GM19035 (cell line): ENCODE results near the gene DGKB.

Experiments used
- ATAC-seq: cut with Tn5 transposase; IDR thresholded peaks from one replicate; pipeline ENCODE4 v1.9.1; 2021; ENCODE audit not compliant: unreplicated experiment

The DGKB gene

DNA sequence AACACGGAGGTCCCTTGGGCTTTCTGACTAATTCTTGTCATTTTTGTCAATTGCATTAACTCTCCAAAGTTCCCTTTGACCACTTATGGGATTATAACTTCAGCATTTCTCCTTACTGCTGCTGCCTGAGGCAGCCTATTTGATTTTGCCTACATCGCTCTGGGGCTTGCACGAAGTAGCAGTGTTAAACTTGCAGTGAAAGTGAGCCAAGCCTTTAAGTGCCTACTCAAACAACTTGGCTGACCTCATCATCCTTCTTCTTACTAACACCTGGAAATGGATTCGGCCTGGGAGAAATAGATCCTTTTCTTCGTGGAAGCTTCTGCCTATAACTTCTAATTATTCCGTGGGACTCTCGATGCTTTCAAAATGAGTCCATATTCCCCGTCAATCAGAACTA, 76.6 kb downstream of the DGKB start:
- ATAC-seq = no peak

DNA sequence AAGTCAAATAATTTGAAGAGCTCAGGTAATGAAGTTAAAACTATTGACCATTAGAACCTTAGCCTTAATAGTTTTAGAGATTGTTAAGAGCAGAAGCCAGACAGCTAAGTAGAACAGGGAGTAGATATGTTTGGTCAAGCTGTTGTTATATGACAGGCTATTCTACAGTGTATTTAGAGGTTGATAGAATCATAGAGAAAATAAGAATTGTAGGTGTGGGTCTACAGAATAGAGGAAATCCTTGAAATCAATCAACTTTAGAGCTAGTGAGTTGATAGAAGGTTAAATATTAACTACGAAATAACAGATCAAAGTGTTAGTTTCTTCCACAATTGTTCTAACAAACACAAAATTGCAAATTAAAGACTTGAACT, 80.1 kb downstream of the DGKB start:
- no peak for ATAC-seq

DNA sequence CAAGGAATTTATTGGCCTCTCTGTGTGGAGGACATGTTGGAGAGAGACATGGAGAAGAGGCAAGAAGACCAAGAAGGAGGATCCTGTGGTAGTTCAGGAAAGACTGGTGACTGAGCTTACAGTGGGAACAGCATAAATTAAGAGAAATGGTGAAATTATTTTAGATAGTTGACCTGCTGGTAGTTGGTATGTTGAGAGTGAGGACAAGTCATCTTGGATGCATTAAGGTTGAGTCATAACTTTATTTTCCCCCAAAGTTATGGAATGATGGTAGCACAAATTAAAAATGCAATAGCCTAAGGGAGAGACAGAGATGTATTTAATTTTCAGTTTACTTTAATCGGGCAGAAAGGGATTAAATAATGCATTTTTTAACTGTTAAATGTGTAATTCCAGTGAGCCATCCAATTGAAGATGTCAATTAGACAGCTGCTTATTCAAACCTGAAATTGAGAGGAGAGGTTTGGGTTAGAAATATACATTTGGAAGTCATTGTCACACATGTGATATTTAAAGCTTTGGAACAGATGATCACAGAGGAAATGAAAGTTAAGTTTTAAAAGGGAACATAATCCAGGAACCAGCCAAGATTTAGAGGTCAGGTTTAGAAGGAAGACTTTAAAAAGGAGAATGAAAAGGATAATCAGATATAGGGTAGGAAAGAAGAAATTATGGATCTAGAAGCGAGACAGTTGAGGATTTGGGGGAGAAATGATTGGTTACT, 80.6 kb downstream of the DGKB start:
- ATAC-seq = no peak

DNA sequence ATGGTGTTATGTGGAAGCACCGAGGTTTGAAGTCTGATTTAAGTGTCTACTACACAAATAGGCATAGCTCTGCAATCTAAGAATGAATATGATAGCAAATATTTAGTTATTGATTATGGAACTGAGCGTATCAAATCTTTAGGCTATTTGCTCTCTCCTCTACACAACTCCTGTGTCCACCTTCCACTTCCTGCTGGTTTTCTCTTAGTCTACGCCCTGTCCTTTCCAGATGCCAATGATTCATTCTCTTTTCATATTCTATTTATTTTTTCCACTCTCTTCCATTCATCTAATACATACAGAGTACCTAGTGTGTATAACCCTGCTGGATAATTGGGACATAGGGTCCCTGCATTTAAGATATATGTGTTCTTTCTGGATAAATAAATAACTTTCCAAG, 83.7 kb downstream of the DGKB start:
- ATAC-seq = no peak

DNA sequence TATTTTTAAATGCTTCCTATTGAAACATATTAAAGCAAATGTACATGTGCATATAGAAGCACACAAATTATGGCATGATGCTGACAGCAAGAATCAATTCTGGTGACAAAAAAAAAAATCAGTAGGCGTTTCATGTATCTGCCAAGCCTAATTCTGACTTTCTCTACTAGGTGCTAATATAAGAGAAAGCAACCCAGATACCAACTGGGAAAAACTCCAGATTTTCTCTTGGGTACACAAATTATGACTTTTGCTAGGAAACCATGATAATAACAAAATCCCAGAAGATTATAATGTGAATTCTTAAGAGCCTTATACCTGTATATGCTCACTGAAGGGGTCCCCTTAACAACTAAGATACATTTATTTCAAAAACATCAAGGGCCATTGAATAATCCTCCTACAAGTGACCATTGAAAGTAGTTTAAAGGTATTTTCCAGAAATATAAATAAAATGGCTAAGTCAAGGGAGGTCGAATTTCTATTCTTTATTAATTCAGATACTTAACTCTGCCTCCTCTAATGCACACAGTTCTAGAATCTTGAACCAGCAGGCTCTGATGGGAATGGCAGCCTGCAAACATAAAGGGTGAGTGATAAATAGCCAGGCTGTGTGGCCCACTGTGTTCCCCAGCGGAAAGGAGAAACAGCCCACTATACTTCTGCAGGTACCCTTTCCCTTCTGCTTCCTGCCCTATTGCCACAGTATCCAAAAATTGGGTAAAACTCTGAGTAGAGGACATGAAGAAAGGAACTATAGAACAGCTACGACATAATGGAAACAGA, 84.5 kb downstream of the DGKB start:
- ATAC-seq = no peak

DNA sequence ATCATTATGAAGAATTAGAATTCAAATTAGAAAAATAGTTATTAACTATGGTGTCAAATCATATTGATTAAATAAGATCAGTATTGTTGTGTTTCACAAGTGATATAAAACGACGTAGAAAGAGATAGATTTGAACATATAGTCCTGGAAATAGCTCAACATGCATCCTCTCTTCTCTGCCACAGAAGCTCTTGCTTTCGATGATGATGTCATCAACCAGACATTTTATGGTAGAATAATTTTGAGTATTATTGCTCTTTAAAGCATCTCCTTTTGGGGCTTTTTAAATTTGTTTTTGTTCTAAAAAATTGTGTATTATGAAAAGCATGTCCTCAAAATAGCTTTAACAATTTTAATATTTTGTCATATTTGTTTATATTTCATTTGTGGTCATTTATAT, 95.0 kb downstream of the DGKB start:
- no peak for ATAC-seq

DNA sequence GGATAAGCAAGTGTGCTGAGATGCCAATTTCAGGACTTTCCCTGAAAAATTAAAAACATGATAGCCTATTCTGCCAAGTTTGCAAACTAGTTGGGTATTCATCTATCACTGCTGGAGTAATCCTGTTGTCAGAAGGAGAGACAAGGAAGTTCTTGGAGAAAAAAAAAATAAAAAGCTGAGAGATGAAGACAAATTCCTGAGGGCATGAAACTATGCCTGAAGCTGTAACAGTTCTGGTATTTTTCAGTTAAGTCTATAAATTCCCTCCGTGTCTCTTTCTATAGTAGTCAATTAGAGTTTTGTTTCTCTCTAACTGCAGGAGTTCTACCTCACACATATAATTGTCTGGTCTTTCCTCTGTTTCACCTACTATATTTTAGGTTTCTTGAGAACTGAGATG, 95.7 kb downstream of the DGKB start:
- no peak for ATAC-seq

DNA sequence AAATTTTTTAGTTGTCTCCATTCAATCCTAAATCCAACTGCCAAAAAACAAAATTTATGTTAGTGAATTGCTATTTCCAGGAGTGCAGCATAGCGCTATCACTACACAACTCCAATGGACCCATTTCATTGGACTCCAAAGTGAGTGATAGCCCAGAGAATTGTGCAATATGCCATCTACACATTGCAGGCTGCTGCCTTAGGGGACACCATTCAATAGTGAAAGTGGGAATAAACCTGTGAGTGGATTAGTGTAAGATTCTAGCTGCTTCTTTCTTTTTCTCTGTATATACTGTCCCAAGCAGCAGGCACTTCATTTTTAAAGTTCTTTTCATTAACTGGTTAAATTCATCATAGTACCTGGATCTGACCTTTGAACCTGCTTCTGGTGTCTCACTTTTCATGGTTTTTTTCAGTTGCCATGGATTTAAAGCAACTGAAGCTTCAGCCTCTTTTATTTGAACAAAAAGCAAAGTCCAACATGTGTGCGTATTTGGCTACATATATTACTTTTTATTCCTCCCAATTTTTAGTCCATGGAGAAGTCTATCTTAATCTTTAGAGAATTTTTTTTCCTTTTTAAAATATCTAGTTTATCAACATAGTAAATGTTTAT, 97.3 kb downstream of the DGKB start:
- ATAC-seq = no peak

DNA sequence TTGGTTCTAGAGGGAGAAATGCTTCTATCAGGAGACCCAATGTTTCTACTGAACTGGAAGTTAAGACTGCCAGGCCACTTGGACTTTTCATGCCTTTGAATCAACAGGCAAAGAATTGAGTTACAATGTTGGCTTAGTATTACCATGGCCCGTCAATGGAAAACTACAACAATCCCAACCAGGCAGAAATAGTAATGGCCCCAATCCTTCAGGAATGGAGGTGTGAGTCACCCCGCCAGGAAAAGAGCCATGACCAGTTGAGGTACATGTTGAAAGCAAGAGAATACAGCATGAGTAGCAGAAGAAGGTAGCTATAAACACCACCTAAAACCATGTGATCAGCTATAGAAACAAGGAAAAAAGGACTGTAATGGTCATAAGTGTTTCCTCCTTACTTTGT, 101.9 kb downstream of the DGKB start:
- no peak for ATAC-seq

DNA sequence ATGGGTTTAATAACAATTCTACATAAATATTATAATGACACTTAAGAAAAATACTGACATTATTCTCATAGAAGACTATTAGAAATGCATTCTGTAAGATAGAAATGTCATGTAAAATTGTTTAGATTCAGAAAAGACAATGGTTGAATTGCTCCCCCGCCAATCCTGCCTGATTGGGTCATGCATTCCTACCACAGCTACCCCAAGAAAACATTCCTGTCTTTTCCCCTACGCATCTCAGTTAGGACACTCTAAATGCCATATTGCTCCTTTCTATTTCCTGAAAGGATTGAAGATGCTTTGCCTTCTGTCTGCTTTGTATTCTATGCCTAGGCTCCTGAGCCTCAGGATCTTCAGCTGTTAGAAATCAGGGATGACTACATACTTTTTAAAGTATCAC, 109.4 kb downstream of the DGKB start:
- ATAC-seq = no peak

DNA sequence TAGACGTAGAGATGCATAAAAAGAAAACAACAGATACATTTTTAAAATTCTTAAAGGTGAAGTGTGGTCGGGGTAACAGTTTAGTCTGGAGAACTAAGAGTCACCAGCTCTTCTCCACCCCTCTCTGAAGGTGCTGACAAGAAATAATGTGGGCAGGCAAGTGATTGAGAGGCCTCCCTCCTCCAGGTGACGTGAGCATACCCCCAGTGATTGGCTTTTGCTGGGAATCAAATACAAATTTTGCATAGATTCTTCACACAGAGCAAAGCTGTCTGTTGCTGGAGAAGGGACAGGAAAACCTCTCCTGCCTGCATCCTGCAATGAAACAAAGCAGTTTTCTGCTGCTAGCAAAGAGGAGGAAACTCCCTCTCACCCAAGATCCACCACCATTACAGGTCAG, 115.0 kb downstream of the DGKB start:
- ATAC-seq = no peak

DNA sequence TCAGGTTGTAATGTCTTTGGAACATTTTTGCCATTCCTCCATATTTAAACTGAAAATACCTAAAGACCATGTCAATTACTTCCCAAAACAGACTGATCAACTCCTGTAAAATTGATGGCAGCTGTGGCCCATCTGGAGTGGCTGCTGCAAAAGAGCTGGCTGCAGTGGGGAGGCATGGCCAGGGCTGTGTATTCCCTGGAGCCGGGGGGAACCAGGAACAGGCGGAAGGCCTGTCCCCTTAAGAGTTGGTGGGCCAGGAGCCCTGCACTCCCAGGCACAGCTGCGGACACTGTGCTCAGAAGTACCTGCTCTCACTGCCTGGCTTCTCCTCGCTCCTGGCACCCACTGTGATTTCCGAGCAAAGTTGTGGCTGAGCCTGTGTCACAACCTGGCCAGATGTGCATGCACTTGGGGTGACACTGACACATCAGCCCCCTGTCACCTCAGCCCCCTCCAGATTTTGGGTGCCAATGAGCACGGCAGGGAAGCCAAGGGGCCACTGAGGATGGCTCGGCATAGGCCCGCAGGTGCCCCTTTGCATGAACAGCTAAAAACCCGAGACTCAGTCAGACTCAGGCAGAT, 116.1 kb downstream of the DGKB start:
- no peak for ATAC-seq

DNA sequence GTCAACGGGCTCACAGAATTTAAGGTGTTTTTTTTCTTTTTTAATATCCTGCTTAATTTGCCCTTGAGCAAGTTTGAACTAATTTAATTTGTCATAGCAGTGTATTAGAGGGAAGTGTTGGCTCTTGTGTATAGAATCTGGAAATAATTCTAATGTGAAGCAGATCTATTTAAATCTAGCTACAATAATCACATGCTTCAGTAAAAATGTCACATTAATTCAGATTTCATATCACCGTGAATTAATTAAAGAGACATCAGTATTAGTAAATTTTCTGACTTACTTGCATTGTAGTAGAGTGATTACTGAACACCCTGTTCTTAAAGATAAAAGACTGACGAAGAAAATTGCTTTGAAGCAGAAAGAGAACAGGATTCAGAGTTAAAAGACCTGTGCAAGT, 124.7 kb downstream of the DGKB start:
- no peak for ATAC-seq

DNA sequence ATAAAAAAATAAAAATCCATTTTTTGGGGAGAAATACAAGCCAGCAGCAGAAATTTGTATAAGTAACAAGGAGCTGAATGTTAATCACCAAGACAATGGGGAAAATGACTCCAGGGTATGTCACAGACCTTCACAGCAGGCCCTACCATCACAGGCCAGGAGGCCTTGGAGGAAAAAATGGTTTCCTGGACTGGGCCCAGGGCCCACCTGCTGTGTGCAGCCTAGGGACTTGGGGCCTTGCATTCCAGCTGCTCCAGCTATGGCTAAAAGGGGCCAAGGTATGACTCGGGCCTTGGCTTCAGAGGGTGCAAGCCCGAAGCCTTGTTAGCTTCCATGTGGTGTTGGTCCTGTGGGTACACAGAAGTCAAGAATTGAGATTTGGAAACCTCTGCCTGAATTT, 126.3 kb downstream of the DGKB start:
- ATAC-seq = no peak

DNA sequence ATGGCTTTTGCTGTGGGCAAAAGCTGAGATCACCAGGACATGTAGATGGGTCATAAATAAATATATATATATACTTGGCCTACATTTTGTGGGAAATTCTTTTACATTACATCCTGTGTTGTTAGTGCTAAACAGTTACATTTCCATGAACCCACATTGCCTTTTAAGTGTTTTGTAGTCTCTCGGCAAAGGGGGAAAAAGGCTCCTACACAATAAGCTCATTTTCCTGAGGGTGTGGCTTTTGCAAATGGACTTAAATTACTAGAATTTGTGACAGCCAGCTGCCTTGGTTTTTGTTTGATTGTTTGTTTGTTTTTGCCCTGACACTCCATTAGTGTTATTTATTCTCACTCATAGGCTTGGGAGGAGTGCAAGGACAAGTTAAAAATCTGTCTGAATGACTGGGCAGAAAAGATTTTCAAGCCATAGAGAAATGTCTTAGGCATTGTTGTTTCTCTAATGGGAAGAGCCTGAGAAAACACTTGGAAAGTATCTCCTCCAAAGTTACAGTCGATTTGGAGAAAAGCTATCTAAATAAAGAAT, 128.8 kb downstream of the DGKB start:
- no peak for ATAC-seq

DNA sequence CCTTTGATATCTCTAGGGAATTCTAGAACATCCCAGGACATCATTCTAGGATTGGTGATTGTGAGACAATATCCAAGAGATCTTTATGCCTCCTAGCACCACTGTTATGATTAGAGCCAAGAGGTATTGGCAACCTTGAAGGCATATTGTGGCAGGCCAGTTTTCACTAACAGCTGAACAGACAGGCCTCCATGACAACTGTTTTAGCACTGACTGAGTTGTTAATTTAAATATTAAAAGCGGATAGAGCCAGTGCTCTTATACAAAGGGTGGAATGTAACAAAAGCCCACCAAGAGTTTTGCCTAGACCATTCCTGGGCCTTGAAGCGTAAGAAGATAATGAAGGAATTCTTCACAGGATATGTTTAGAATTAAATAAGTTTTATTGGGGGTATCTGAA, 131.9 kb downstream of the DGKB start:
- no peak for ATAC-seq

DNA sequence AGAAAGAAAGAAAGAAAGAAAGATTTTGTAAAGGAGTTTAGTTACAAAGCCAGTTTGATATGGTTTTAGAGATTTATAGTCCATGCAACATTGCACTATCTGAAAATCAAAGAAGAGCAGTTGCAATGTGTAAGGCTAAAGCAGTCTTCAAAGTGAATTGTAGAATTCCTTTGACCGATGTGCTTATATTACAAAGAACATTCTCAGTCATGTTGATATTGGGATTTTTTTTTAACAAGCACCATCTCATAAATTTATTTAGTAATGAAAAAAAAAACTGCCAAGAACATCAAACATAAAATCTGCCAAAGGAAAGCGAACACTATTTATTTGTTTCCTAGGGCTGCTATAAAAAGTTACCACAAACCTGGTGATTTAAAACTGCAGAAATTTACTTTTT, 133.3 kb downstream of the DGKB start:
- ATAC-seq = no peak

DNA sequence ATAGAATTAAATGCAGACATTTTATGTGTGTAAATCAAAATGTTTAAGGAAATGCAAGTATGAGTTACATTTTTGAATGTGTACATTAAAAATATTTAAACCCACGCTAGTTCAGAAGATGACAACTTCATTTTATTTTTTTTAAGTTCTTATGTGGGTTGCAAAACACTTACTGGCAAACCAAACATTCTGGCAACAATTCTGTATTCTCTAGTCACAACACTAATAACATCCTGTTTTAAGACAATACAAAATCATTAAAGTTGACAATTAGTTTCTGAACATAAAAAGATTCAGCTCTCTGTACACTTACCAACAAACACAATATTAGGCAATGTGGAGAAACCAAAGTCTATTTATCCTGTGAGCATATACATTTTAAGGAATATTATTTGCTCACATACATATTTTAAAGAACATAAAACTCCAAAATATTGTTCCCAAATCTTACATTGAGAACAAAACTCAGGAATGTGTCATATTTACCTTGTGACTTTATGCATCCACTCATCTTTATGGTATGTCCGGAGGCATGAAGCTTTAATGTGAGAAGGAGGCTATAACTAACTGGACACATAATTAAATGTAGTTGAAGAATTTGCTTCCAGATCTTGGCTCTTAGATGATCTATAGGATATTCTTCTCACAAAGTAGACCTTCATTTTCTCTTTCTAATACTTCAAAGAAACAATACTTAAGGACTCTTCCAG, 134.7 kb downstream of the DGKB start:
- no peak for ATAC-seq

DNA sequence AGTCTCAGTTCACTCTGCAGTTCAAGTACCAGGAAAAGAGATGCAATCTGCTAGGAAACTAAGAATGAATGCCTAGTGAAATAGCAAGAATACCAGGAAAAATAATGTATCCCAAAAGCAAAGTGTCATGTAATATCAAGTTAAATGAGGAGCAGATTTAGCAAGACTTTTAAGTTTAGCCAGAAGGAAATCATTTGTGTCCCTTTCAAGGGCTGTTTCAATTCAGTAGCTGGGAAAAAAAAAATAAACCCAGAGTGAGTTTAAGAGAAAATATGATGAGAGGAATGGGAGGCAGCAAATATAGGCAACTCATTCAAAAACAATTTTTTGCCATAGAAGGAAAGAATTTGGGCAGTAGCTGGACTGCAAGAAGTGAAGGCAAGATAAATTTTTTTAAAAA, 135.8 kb downstream of the DGKB start:
- ATAC-seq = no peak

DNA sequence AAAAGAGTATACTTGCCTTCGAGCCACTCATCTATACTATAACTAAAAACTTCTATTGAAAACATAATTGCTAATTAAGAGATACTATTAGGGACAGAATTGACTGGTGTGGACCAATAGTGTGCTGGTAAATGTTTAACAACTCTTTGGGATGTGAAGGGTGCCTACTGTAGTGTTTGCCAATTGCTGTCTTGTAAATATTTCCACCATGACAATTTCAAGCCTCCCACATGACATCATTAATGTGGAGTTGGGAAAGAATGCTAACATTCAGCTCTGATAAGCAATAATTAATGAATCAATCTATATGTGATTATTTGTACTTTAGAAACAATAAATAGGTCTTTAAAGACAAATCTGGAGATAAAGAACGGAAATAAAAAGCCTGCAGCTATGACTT, 136.8 kb downstream of the DGKB start:
- ATAC-seq = no peak

DNA sequence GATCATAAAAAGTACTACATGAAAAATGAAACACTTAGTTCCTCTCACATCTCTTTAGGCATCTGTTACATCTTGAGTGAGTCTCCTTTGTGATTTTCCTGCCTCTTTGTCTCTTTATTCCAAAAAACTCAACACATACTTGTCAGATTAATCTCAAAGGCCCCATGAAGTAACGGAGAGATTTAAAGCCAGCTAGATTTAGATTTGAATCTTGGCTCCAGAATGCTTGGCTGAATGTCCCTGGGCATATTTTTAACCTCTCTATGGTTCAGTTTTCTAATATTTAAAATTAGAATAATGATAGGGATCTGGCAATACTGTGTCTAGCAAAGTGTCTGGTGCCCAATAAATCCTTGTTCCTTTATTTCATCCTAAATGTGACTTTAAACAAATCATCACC, 140.0 kb downstream of the DGKB start:
- no peak for ATAC-seq
